GM19324 (cell line): Measurements from ENCODE around the gene SOCS2.
A peak's percentile ranks its signal among the peaks of the same experiment; 100 is the strongest.
"Not testable (repeated sequence)": the region's sequence is repeated elsewhere in the genome, so short reads cannot be mapped to it uniquely, and the experiment has no call there.

Source experiments
- ATAC-seq: cut with Tn5 transposase; IDR thresholded peaks from one replicate; pipeline ENCODE4 v1.9.1; 2021; ENCODE audit warnings: mild to moderate bottlenecking, moderate library complexity; ENCODE audit not compliant: unreplicated experiment, low FRiP score

Gene SOCS2

GRCh38 chr12:93571925-93572711 lies at the start of gene SOCS2:
Gene SOCS2 (plus strand): TSS chr12:93572675. CDS start chr12:93572898, 223 bp downstream.
- no peak for ATAC-seq

DNA sequence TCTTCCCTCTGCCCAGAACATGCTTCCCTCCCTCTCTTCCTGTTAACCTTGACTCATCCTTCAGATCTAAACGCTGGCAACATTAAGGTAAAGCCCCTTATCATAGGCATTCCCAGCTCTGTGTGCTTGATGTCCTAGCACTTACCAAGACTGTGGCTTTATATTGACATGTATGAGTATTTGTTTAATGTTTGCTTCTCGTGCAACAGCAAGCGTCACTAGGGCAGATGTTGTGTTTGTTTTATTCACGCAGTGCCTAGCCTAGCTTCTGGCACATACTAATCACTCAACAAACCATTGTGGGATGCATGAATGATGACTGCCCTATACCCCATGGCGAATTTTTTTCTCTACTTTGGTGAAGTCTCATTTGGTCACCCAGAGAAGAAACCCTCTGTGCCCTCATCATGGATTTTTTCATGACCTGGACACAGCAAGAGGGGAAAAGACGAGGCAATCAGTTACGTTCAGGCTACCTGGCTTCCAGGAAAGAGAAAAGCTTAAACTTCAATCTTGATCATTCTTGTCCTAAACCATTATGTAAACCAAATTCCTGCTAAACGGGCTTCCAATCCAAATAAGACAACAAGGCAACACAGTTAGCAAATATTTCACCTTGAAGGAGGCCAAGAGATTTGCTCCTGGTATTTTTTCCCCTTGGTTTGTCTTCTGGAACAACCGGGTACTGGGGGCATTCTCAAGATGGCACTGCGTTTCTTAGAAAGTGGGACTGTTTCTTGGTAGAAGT lies 47.9 kb upstream of the SOCS2 start:
- ATAC-seq: no peak

DNA sequence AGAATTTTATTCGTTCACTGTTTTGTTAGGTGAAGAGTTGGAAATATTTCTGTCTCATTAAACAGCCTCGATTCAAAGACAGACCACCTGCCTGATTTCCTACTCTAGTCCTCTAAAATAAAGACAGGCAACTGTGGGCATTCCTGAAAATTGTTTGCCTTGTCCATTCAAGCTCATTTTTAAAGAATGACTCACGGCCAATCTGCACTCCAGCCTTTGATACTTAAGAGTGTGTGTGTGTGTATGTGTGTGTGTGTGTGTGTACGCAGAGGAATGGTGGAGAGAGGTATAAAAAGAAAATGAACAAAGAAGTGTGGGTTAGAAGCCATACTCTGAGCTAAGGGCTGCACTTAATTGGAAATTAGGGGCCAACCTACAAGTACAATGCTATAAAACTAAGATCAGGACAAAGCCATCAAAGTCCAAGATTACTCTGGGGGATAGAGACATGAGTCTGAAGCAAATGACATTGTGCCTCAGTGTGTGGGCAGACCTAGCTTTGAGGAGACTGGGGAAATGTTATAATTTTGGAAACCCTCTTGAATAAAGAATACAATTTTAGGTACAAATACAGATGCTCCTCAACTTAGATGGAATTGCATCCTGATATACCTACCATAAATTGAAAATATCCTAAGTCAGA lies 45.6 kb upstream of the SOCS2 start:
- ATAC-seq: no peak

GRCh38 chr12:93530358-93530757 lies 42.1 kb upstream of the SOCS2 start:
- no peak for ATAC-seq

- ATAC-seq: no peak
These were observed 39.2 kb upstream of the SOCS2 start for GRCh38 chr12:93533310-93533709.

DNA sequence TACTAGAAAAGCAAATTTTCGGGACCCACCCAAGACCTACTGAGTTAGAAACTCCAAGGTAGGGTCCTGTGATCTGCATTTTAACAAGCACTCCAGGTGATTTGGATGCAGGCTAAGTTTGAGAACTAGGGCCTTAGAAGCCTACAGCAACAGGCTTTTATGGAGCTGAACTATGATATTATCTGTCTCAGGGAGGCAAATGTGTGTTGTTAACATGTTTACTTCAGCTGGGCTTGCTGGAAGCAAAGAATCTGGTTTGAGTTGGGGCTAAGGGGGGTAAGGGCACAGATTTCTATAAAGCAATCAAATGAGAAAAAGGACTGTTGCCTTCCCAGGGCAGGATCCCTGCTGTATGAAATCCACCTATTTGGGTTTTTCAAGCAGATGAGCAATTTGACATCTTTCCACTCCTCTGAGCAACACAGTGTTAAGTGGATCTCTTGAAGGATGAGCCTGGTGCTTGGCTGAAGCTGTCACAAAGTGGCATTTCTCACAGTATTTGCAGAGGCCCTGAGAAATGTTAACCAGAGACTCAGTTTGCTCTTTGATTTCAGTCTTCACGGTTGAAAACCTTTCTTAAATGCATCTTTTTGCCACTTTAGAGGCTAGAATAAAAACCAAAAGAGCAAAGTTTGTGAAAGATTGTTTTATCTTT lies 36.2 kb upstream of the SOCS2 start:
- ATAC-seq: peak; percentile 39

GRCh38 chr12:93536766-93537488 lies 35.5 kb upstream of the SOCS2 start:
- ATAC-seq: peak; percentile 80

- ATAC-seq: no peak
These were observed 34.7 kb upstream of the SOCS2 start for GRCh38 chr12:93537769-93538168.

- ATAC-seq: no peak
These were observed 32.7 kb upstream of the SOCS2 start for GRCh38 chr12:93539821-93540220.

DNA sequence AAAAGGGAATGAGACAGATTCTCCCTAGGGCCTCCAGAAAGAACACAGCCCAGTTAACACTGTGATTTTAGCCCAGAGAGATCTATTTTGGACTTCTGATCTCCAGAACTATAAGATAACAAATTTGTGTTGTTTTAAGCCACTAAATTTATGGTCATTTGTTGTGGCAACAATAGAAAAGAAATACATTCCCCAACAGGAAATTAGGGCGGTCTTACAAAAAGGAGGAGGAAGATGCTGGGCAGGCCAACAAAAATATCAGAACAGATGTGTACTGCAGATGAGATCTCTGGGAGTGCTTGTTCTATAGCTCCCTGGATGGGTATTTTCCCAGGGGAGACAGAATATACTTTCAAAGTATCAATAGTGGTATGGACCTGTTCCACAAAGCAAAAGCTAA lies 32.0 kb upstream of the SOCS2 start:
- ATAC-seq: no peak

- ATAC-seq: no peak
These were observed 30.8 kb upstream of the SOCS2 start for GRCh38 chr12:93541578-93542225.

- ATAC-seq: no peak
These were observed 24.7 kb upstream of the SOCS2 start for GRCh38 chr12:93547778-93548177.

- no peak for ATAC-seq
These were observed 23.3 kb upstream of the SOCS2 start for GRCh38 chr12:93549174-93549573.

GRCh38 chr12:93550748-93551611 lies 21.5 kb upstream of the SOCS2 start:
- ATAC-seq: no peak

DNA sequence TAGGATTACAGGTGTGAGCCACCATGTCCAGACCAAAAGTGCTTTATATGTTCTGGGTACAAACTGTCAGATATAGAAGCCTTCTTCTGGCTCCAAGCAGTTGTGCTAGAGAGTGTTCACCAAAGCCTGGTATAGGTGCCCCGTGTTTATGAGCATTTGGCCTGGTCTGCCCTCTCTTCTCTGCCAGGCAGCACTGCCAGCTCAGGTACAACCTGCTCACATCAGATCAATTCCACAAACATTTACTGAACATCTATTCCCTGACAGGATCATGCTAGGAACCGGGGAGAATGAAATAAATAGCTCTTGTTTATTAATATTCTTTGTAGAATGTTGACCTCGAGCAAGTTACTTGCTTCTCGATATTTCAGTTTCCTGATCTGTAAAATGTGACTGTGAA lies 20.0 kb upstream of the SOCS2 start:
- no peak for ATAC-seq

- ATAC-seq: not testable (repeated sequence)
These were observed 14.6 kb upstream of the SOCS2 start for GRCh38 chr12:93557879-93558278.

DNA sequence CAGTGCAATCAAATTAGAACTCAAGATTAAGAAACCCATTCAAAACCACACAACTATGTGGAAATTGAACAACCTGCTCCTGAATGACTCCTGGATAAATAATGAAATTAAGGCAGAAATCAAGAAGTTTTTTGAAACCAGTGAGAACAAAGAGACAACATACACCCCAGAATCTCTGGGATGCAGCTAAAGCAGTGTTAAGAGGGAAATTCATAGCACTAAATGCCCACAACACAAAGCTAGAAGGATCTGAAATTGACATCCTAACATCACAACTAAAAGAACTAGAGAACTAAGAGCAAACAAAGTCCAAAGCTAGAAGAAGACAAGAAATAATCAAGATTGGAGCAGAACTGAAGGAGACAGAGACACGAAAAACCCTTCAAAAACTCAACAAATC lies 13.8 kb upstream of the SOCS2 start:
- ATAC-seq: not testable (repeated sequence)

DNA sequence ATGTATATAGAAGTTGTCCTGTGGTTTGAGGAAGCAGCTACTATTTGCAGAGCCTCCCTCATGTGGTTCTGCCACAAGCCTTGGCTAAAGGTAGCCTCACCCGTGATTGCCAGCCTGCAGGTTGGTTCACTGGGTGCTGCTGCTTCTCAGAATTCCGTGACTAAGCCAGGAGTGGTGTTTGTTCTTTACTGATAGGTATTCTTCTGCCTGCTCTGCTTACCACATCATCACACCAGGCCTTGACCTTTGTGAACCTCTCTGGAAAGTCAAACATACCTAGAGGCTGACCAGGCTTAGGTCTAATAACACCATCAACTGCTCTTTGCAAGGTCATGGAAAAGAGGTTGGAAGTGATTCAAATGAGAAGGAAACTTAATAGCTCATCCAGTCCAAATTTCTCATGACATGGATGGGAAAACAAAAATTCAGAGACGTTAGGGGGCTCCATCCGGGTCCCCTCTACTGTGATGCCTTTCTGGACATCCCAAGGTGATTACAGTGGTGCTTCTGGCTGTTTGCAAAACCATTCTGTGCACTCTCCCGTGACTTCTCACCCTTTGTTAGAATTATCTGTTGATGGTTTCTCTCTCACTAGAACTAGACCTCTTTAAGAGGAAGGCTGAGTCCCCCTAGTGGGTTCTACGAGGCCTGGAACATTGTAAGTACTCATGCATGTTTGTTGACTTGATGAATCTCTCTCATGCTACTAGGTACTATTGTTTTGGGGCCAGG lies 8.5 kb upstream of the SOCS2 start:
- no peak for ATAC-seq
